K562 (cell line): ENCODE measurements around the gene PIP5KL1. TPM values are rescaled to one million over a fixed set of nuclear protein-coding genes. Genes with fewer than 3 reads are reported as not detected.

Experiments
- ATAC-seq: fragments of 200-7000 bp; cut with Tn5 transposase; 3 replicates; pipeline ENCODE4 v1.9.1; 2020; ENCODE audit warnings: moderate library complexity
- BruUV-seq: library from RNA; stranded (reverse); fragments of 400-500 nt; replicated peaks from 2 replicates; lab custom pipeline; 2021; lab: Mats Ljungman, UMichigan
- CTCF ChIA-PET: fragments of 300-600 bp; formaldehyde crosslinking; extraction: SDS; loops from one replicate; lab custom pipeline; 2021; ENCODE audit warnings: low intra/inter-chr PET ratio; lab: Yijun Ruan, JAX
- POLR2A ChIA-PET: fragments of 300-600, 350-650 bp; sonication (Branson Sonifier 250); formaldehyde crosslinking; extraction: SDS; loops from one replicate; lab custom pipeline; 2021; ENCODE audit warnings: antibody characterized with exemption, inconsistent platforms; lab: Yijun Ruan, JAX
- DNase-seq, 4 experiments: peaks; one replicate each; pipeline versions ENCODE4 v3.0.0 to v3.0.0-alpha.2; 2011 to 2018; ENCODE audit warnings: low spot score in 3 of 4, mixed read lengths in 3 of 4; ENCODE audit errors: extremely low read depth in 1 of 4
- FAIRE-seq: peaks from 2 replicates; lab custom pipeline; 2011; peaks lifted over from hg19 to GRCh38; lab: Jason Lieb, UNC
- H2AFZ ChIP-seq: 2 replicates; pipeline ENCODE4 v1.6.0; 2011; ENCODE audit warnings: low read depth, low read length, control low read depth, inconsistent platforms
- H3K27ac ChIP-seq: fragments of 200-600 bp; 3 replicates; pipeline ENCODE4 v1.8.0; 2011; ENCODE audit warnings: low read depth, mild to moderate bottlenecking, control low read depth, inconsistent platforms, low read length, moderate library complexity, mixed read lengths; ENCODE audit errors: extremely low read depth
- H3K27me3 ChIP-seq, 2 experiments: fragments of 300-600 bp in 1 of 2; 2 replicates in 1 of 2; 3 replicates in 1 of 2; pipeline versions ENCODE4 v1.6.0 to v1.8.0; 2011; ENCODE audit warnings: inconsistent platforms in 2 of 2, low read length in 2 of 2, mild to moderate bottlenecking in 1 of 2, mixed read lengths in 1 of 2, moderate library complexity in 1 of 2; ENCODE audit not compliant: control insufficient read depth in 2 of 2, insufficient read depth in 2 of 2
- H3K36me3 ChIP-seq: fragments of 300-600 bp; 3 replicates; pipeline ENCODE4 v1.8.0; 2011; ENCODE audit warnings: mild to moderate bottlenecking, low read length, inconsistent platforms; ENCODE audit not compliant: control insufficient read depth, insufficient read depth
- H3K4me1 ChIP-seq, 2 experiments: fragments of 200-600 bp in 1 of 2; replicated peaks in 1 of 2; 2 replicates in 1 of 2; 3 replicates in 1 of 2; pipeline versions ENCODE4 v1.5.1 to v1.8.0; 2011; ENCODE audit warnings: inconsistent platforms in 2 of 2, low read length in 2 of 2, mild to moderate bottlenecking in 1 of 2, mixed read lengths in 1 of 2, moderate library complexity in 1 of 2; ENCODE audit not compliant: control insufficient read depth in 2 of 2, insufficient read depth in 2 of 2
- H3K4me2 ChIP-seq: 2 replicates; pipeline ENCODE4 v1.6.1; 2011; ENCODE audit warnings: low read length, control low read depth, inconsistent platforms, mixed read lengths; ENCODE audit not compliant: insufficient read depth
- H3K4me3 ChIP-seq: fragments of 200-600 bp; sonication (generic), shearing (Covaris generic); 2 replicates; pipeline ENCODE4 v1.5.1; 2016; ENCODE audit warnings: control low read depth, inconsistent platforms
- H3K79me2 ChIP-seq: fragments of 200-600 bp; 3 replicates; pipeline ENCODE4 v1.8.0; 2011; ENCODE audit warnings: low read length, inconsistent platforms; ENCODE audit not compliant: control insufficient read depth, insufficient read depth
- H3K9ac ChIP-seq, 2 experiments: 2 replicates each; pipeline versions ENCODE4 v1.6.0 to v1.6.1; 2011; ENCODE audit warnings: low read depth in 2 of 2, low read length in 2 of 2, control low read depth in 1 of 2, inconsistent platforms in 1 of 2, mild to moderate bottlenecking in 1 of 2, mixed read lengths in 1 of 2; ENCODE audit not compliant: insufficient read depth in 1 of 2
- H3K9me1 ChIP-seq: one replicate; pipeline ENCODE4 v1.6.0; 2011; ENCODE audit warnings: inconsistent platforms, mild to moderate bottlenecking, low read length, moderate library complexity; ENCODE audit not compliant: control insufficient read depth, insufficient read depth
- H3K9me3 ChIP-seq: replicated peaks from 2 replicates; pipeline ENCODE4 v1.5.1; 2011; ENCODE audit warnings: low read depth, low read length, inconsistent platforms; ENCODE audit not compliant: control insufficient read depth, insufficient read depth
- H4K20me1 ChIP-seq: replicated peaks from 2 replicates; pipeline ENCODE4 v1.6.1; 2011; ENCODE audit warnings: low read length, inconsistent platforms, mixed read lengths; ENCODE audit not compliant: control insufficient read depth, insufficient read depth
- HCFC1 ChIP-seq: IDR thresholded peaks from 2 replicates; pipeline ENCODE4 v1.6.1; 2012; ENCODE audit warnings: low read depth, low read length, improper control_type of control experiment
- POLR2G ChIP-seq: fragments of 200-400 bp; formaldehyde crosslinking; IDR thresholded peaks from 2 replicates; pipeline ENCODE4 v1.6.1; 2017; ENCODE audit warnings: low read depth, mild to moderate bottlenecking, antibody characterized with exemption, low read length, moderate library complexity
- SMARCA4 ChIP-seq: fragments of 450-650 bp; IDR thresholded peaks from 2 replicates; pipeline ENCODE4 v1.6.1; 2016
- ZNF24 ChIP-seq: fragments of 450-650 bp; IDR thresholded peaks from 2 replicates; pipeline ENCODE4 v1.6.1; 2016
- whole genome bisulfite sequencing: fragments of 100-300 bp; shearing (Covaris generic); methylation state at CpG from one replicate; pipeline ENCODE4 v1.1.6; 2016; ENCODE audit warnings: low coverage, mixed read lengths; ENCODE audit not compliant: insufficient coverage; ENCODE audit errors: missing lambda C conversion rate; 5-methylcytosine and 5-hydroxymethylcytosine counted together
- in situ Hi-C: fragments of 300-500 bp; cut with MboI; formaldehyde crosslinking; loops from 4 replicates; pipeline ENCODE4 v1.15.0; 2018; ENCODE audit warnings: inconsistent platforms, mixed read lengths
- intact Hi-C: fragments of 100-400 bp; cut with micrococcal nuclease; formaldehyde crosslinking; loops from 2 replicates; pipeline ENCODE4 v1.14.2; 2022
- polyA plus RNA-seq, 8 experiments: library from polyadenylated mRNA; depleted of rRNA in 4 of 8; stranded (reverse) in 5 of 8; unstranded in 3 of 8; fragments of >200 nt; fragmentation: Nextera tagmentation in 2 of 8; fragmentation: Illumina TruSeq in 1 of 8; extraction: Ambion mirVana in 2 of 8; extraction: Trizol in 1 of 8; gene quantifications; 2 replicates each; pipeline versions ENCODE4 v1.2.1 to v1.2.3, GENCODE V29; 2011 to 2014; ENCODE audit warnings: inconsistent platforms in 1 of 8, missing spikeins in 1 of 8
- total RNA-seq, 7 experiments: library from RNA; depleted of rRNA in 6 of 7; stranded (reverse); fragments of >200 nt in 6 of 7; fragmentation: Illumina TruSeq in 2 of 7; extraction: Trizol in 2 of 7; gene quantifications; 2 replicates each; pipeline versions ENCODE4 v1.2.1 to v1.2.3, GENCODE V29; 2011 to 2021; ENCODE audit warnings: low replicate concordance in 1 of 7

Gene PIP5KL1
- total and polyA plus RNA-seq, 9 of the 15 experiments (the other 6 are each of a cell fraction or from before 2014, with no cell fraction given): 0.18 to 4.8 (median 1.2) TPM

- Histone ChIP-seq H3K4me2 (no peak overlapping the region), H3K27me3 (no peaks in the 10 kb centered on the region), H3K9me1 (peaks cover 6% of the 10 kb centered on the region), H3K4me3 (no peak overlapping the region), H3K79me2 (no peaks in the 10 kb centered on the region; the same call in 2 of the 3 replicates), H3K9ac (no peak overlapping the region; a peak in 1 of 4 replicates), H3K9me3 (no peaks in the 10 kb centered on the region), H3K4me1 (peaks cover 18 to 62% of the 10 kb centered on the region in 2 experiments), H2AFZ (no peak overlapping the region), H3K27ac (no peak overlapping the region), H3K36me3 (peaks cover 26% of the 10 kb centered on the region; the same call in 2 of the 3 replicates), H4K20me1 (0 out of 2 replicates have a peak, but pooled peaks cover 5% of the 10 kb centered on the region)
- BruUV-seq: no TSS peak
- ChIA-PET CTCF (no interaction called here), POLR2A (no interaction called here)
- DNase-seq (no peak), ATAC-seq (no peak), FAIRE-seq (no peak)
- TF ChIP-seq ZNF24: no peak
- intact Hi-C loops: no loop called here
- in situ Hi-C loops: no loop called here
- 89% methylated on average over 7 of the region's 9 CpGs for WGBS
Observed at GRCh38 chr9:127945942-127946341, 15.4 kb upstream of the PIP5KL1 start.

DNA sequence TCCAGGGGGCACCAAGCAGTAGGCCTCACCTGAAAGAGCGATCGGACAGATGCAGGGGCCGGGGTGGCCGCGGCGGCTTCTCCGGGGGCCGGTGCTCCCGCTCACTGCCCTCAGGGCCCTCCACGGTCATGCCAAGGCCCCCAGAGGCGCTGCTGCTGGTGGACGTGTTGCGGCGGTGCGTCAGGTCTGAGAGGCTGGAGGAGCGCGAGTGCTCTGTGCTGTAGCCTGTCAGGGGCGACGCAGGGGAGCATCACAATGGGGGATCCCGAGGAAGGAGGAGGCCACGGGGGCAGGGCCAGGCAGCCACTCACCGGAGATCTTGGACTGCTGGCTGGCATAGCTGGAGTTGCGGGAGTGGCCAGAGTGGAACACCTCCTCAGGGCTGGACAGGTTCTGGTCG lies 14.8 kb upstream of the PIP5KL1 start:
- CTCF ChIA-PET: interaction anchor here (3.3 kb wide), 1 partner anchor 90 kb away, joined by 36 read pairs; no protein-coding TSS in a partner anchor

More for the DNA sequence above, 14.8 kb upstream of the PIP5KL1 start:
- Histone ChIP-seq H3K4me3 (no peak overlapping the region), H4K20me1 (0 out of 2 replicates have a peak, but pooled peaks cover 5% of the 10 kb centered on the region), H3K36me3 (peaks cover 26% of the 10 kb centered on the region; the same call in 2 of the 3 replicates), H3K9ac (peak overlapping the region in 1 of 2 experiments; percentile 31; a peak in 1 of 4 replicates), H3K4me1 (peaks cover 24 to 60% of the 10 kb centered on the region in 2 experiments), H3K9me3 (no peaks in the 10 kb centered on the region), H3K4me2 (no peak overlapping the region), H3K27me3 (no peaks in the 10 kb centered on the region), H2AFZ (no peak overlapping the region), H3K79me2 (no peaks in the 10 kb centered on the region; the same call in 2 of the 3 replicates), H3K27ac (no peak overlapping the region), H3K9me1 (peaks cover 6% of the 10 kb centered on the region)
- no TSS peak for BruUV-seq
- in situ Hi-C loops: no loop called here
- FAIRE-seq (no peak), ATAC-seq (no peak), DNase-seq (no peak)
- POLR2A ChIA-PET: no interaction called here
- 82% methylated on average over 5 of the region's 24 CpGs for WGBS
- no peak for TF ChIP-seq SMARCA4
- no peak for TF ChIP-seq HCFC1
- peak; percentile 27; the same call in 1 of the 2 replicates for TF ChIP-seq POLR2G
- intact Hi-C loops: no loop called here
